HG03045 (cell line): ENCODE data around the gene PTPRN2.

Source experiments
- ATAC-seq: cut with Tn5 transposase; IDR thresholded peaks from one replicate; pipeline ENCODE4 v1.9.1; 2021; ENCODE audit warnings: mild to moderate bottlenecking, moderate library complexity; ENCODE audit not compliant: unreplicated experiment

PTPRN2 gene

GRCh38 chr7:157962458-157963306, 624.9 kb downstream of the PTPRN2 start:
- no peak for ATAC-seq

GRCh38 chr7:157961731-157962457, 625.7 kb downstream of the PTPRN2 start:
- ATAC-seq = no peak

GRCh38 chr7:157955348-157955999, 632.1 kb downstream of the PTPRN2 start:
- ATAC-seq = no peak

GRCh38 chr7:157954901-157955300, 632.7 kb downstream of the PTPRN2 start:
- no peak for ATAC-seq

- ATAC-seq = no peak
Observed at GRCh38 chr7:157952841-157953645, 634.6 kb downstream of the PTPRN2 start.

- ATAC-seq = no peak
Observed at GRCh38 chr7:157952050-157952667, 635.5 kb downstream of the PTPRN2 start.

- ATAC-seq = no peak
Observed at GRCh38 chr7:157951300-157952049, 636.1 kb downstream of the PTPRN2 start.

- no peak for ATAC-seq
Observed at GRCh38 chr7:157949711-157950110, 637.9 kb downstream of the PTPRN2 start.

- no peak for ATAC-seq
Observed at GRCh38 chr7:157947504-157947903, 640.1 kb downstream of the PTPRN2 start.

- no peak for ATAC-seq
Observed at GRCh38 chr7:157946398-157947060, 641.1 kb downstream of the PTPRN2 start.

GRCh38 chr7:157945401-157945800, 642.2 kb downstream of the PTPRN2 start:
- ATAC-seq = no peak

- ATAC-seq = no peak
Observed at GRCh38 chr7:157944734-157945291, 642.8 kb downstream of the PTPRN2 start.

GRCh38 chr7:157944051-157944450, 643.6 kb downstream of the PTPRN2 start:
- ATAC-seq = no peak

- no peak for ATAC-seq
Observed at GRCh38 chr7:157943561-157943960, 644.1 kb downstream of the PTPRN2 start.

GRCh38 chr7:157941210-157941609, 646.4 kb downstream of the PTPRN2 start:
- no peak for ATAC-seq

GRCh38 chr7:157940497-157940896, 647.1 kb downstream of the PTPRN2 start:
- no peak for ATAC-seq

- no peak for ATAC-seq
Observed at GRCh38 chr7:157938211-157938610, 649.4 kb downstream of the PTPRN2 start.

GRCh38 chr7:157937406-157937805, 650.2 kb downstream of the PTPRN2 start:
- no peak for ATAC-seq

GRCh38 chr7:157936976-157937375, 650.6 kb downstream of the PTPRN2 start:
- ATAC-seq = no peak
